ENCODE measurements around the gene EPN2. TPM values are rescaled to one million over a fixed set of nuclear protein-coding genes. Genes with fewer than 3 reads are reported as not detected.
"Not testable (repeated sequence)": the region's sequence is repeated elsewhere in the genome, so short reads cannot be mapped to it uniquely, and the experiment has no call there.

EPN2 gene
- 13.6 and 18.1 TPM in 2 replicates for total RNA-seq

DNA sequence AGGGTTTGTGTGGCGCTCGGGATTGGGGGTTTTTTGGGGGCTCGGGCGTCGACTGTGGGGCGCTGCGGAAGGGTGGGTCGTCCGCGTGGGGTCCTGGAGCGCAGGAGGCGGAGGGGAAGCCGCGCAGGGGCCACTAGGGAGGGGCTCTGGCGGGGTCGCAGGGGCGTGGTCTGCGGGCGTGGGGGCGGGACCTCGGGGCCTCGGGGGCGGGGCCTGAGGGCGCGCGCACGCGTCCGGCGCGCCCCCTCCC, at the start of gene EPN2:
Gene EPN2 (plus strand): TSS at position 228 of the 250 bp plus-strand sequence. CDS start 45,754 bp downstream, outside the sequence.
- Histone ChIP-seq H4K20me1 (ENCODE audit: insufficient read depth, low read length) (peaks cover 24% of the 10 kb centered on the region), H3K79me2 (ENCODE audit: insufficient read depth, low read length) (peaks cover 46% of the 10 kb centered on the region), H3K4me3 (ENCODE audit: insufficient read depth, low read length) (peak within 1 kb of the TSS; percentile 96), H3K27ac (ENCODE audit: low read depth, low read length) (peak within 1 kb of the TSS; percentile 77), H3K4me2 (ENCODE audit: insufficient read depth, low read length) (peak within 1 kb of the TSS; percentile 92), H2AFZ (ENCODE audit: low read length) (peak within 1 kb of the TSS; percentile 83)
- not testable (repeated sequence) for H3K9me3 ChIP-seq (ENCODE audit: low read depth, low read length); H3K4me1 ChIP-seq (ENCODE audit: insufficient read depth, low read length); H3K36me3 ChIP-seq (ENCODE audit: insufficient read depth, low read length); H3K27me3 ChIP-seq (ENCODE audit: insufficient read depth, low read length)
- DNase-seq (ENCODE audit: insufficient read length, low spot score, missing footprints): peak; percentile 83

GRCh38 chr17:19187883-19188869, 49.0 kb upstream of the EPN2 start:
- H3K4me3 ChIP-seq (ENCODE audit: insufficient read depth, low read length); H3K9me3 ChIP-seq (ENCODE audit: low read depth, low read length); H3K4me1 ChIP-seq (ENCODE audit: insufficient read depth, low read length); H2AFZ ChIP-seq (ENCODE audit: low read length); H3K79me2 ChIP-seq (ENCODE audit: insufficient read depth, low read length); H3K27me3 ChIP-seq (ENCODE audit: insufficient read depth, low read length); H3K36me3 ChIP-seq (ENCODE audit: insufficient read depth, low read length); H4K20me1 ChIP-seq (ENCODE audit: insufficient read depth, low read length); DNase-seq (ENCODE audit: insufficient read length, low spot score, missing footprints); H3K4me2 ChIP-seq (ENCODE audit: insufficient read depth, low read length); H3K27ac ChIP-seq (ENCODE audit: low read depth, low read length): not testable (repeated sequence)

DNA sequence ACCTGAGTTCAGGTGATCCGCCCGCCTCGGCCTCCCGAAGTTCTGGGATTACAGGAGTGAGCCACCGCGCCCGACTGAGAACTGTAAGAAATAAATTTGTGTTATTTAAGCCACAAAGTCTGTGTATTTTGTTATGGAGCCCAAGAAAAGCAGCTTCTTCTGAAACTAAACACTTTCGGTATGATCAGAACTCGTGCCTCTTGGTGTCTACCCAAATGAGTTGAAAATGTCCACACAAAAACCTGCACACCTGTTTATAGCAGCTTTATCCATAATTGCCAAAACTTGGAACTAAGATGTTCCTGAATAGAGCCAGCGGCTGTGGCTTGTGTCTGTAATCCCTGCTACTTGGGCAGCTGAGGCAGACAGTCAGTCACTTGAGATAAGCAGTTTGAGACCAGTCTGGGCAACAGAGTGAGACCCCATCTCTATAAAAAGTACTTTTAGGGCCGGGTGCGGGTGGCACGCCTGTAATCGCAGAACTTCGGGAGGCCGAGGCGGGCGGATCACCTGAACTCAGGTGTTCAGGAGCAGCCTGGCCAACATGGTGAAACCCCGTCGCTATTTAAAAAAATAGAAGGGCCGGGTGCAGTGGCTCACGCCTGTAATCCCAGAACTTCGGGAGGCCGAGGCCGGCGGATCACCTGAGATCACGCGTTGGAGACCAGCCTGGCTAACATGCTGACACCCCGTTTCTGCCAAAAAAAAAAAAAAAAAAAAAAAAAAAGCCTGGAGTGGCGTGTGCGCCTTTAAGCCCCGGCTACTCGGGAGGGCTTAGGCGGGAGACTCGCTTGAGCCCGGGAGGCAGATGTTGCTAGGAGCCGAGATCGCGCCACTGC, 48.1 kb upstream of the EPN2 start:
- DNase-seq (ENCODE audit: insufficient read length, low spot score, missing footprints); H3K9me3 ChIP-seq (ENCODE audit: low read depth, low read length); H3K27me3 ChIP-seq (ENCODE audit: insufficient read depth, low read length); H2AFZ ChIP-seq (ENCODE audit: low read length); H3K4me2 ChIP-seq (ENCODE audit: insufficient read depth, low read length); H3K36me3 ChIP-seq (ENCODE audit: insufficient read depth, low read length); H3K4me1 ChIP-seq (ENCODE audit: insufficient read depth, low read length); H3K79me2 ChIP-seq (ENCODE audit: insufficient read depth, low read length); H3K27ac ChIP-seq (ENCODE audit: low read depth, low read length); H4K20me1 ChIP-seq (ENCODE audit: insufficient read depth, low read length); H3K4me3 ChIP-seq (ENCODE audit: insufficient read depth, low read length): not testable (repeated sequence)

GRCh38 chr17:19189781-19190405, 47.3 kb upstream of the EPN2 start:
- not testable (repeated sequence) for H3K4me3 ChIP-seq (ENCODE audit: insufficient read depth, low read length); H3K9me3 ChIP-seq (ENCODE audit: low read depth, low read length); H3K36me3 ChIP-seq (ENCODE audit: insufficient read depth, low read length); H4K20me1 ChIP-seq (ENCODE audit: insufficient read depth, low read length); H3K4me1 ChIP-seq (ENCODE audit: insufficient read depth, low read length); H2AFZ ChIP-seq (ENCODE audit: low read length); H3K79me2 ChIP-seq (ENCODE audit: insufficient read depth, low read length); DNase-seq (ENCODE audit: insufficient read length, low spot score, missing footprints); H3K27ac ChIP-seq (ENCODE audit: low read depth, low read length); H3K27me3 ChIP-seq (ENCODE audit: insufficient read depth, low read length); H3K4me2 ChIP-seq (ENCODE audit: insufficient read depth, low read length)

DNA sequence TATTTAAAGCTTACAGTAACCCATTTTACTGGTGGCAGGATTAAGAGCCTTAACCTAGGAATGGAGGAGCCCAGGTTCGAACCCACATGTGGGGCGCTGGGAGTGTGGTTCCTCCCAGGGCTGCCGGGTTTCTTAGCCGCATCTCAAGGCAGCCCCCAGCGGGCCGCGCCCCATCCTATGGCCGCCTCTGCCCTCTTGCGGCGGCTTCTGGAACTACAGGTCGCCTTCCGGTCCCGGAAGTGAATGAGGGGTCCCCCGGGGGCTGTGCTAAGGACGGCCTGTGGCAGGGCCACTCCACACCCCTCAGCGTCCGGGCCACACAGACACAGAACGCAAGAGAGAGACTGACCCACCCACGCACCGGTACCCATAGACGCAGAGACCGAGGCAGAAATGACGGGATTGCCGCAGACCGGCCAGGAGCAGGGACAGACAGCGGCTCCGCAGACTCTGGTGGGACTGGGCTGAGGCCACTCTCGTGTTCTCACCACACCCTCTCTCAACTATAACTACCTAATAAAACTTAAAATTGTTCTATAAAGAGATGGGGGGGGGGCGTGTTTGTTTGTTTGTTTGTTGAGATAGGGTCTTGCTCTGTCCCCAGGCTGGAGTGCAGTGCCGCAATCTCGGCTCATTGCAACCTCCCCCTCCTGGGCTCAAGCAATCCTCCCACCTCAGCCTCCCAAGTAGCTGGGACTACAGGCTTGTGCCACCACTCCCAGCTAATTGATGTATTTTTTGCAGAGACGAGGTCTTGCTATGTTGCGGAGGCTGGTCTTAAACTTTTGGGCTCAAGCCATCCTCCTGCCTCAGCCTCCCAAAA, 40.6 kb upstream of the EPN2 start:
- not testable (repeated sequence) for H3K9me3 ChIP-seq (ENCODE audit: low read depth, low read length); H3K36me3 ChIP-seq (ENCODE audit: insufficient read depth, low read length); H3K27me3 ChIP-seq (ENCODE audit: insufficient read depth, low read length); H3K27ac ChIP-seq (ENCODE audit: low read depth, low read length); H3K4me1 ChIP-seq (ENCODE audit: insufficient read depth, low read length); H2AFZ ChIP-seq (ENCODE audit: low read length); DNase-seq (ENCODE audit: insufficient read length, low spot score, missing footprints); H4K20me1 ChIP-seq (ENCODE audit: insufficient read depth, low read length); H3K79me2 ChIP-seq (ENCODE audit: insufficient read depth, low read length); H3K4me2 ChIP-seq (ENCODE audit: insufficient read depth, low read length)
- peak overlapping the region; percentile 43 for H3K4me3 ChIP-seq (ENCODE audit: insufficient read depth, low read length)

DNA sequence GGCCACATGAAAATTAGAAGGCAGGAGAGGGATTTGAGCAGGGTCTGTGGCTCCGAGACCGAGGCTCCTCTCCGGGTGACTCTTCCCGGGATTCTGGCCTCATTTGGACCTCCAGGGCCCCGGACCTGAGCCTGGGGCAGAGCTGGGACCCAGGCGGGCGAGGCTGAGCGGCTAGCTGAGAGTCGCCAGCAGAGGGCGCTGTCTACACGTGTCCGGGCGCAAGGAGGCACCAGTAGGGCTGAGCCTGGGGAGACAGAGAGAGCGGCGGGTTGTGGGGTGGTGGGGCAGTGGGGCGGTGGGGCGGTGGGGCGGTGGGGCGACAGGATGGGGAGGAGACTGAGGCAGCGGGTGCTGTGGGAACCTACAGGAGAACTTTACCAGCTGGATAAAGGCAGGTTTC, 34.7 kb upstream of the EPN2 start:
- DNase-seq (ENCODE audit: insufficient read length, low spot score, missing footprints); H3K36me3 ChIP-seq (ENCODE audit: insufficient read depth, low read length); H3K4me3 ChIP-seq (ENCODE audit: insufficient read depth, low read length); H3K9me3 ChIP-seq (ENCODE audit: low read depth, low read length); H3K27me3 ChIP-seq (ENCODE audit: insufficient read depth, low read length); H3K4me2 ChIP-seq (ENCODE audit: insufficient read depth, low read length); H3K4me1 ChIP-seq (ENCODE audit: insufficient read depth, low read length); H2AFZ ChIP-seq (ENCODE audit: low read length); H3K79me2 ChIP-seq (ENCODE audit: insufficient read depth, low read length); H3K27ac ChIP-seq (ENCODE audit: low read depth, low read length); H4K20me1 ChIP-seq (ENCODE audit: insufficient read depth, low read length): not testable (repeated sequence)

DNA sequence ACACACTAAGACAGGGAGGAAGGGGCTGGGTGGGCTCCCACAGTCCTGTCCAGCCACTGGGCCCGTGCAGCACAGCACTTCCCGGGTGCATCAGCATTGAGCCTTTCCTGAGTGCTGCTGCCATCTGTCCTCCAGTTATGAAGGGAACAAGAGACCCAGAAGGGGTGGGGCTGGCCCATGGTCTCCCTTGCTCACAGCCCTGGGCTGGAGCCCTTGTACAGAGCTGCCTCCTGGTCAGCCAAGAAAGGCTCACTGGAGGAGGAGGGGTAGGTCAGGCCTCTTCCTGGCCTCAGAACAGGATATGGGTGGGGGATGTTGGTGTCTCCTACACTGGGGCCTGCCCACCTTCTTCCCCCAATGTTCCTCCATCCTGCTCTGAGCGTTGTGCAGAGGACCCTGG, 33.7 kb upstream of the EPN2 start:
- not testable (repeated sequence) for H3K4me3 ChIP-seq (ENCODE audit: insufficient read depth, low read length); H3K27ac ChIP-seq (ENCODE audit: low read depth, low read length); H3K4me2 ChIP-seq (ENCODE audit: insufficient read depth, low read length); DNase-seq (ENCODE audit: insufficient read length, low spot score, missing footprints); H3K4me1 ChIP-seq (ENCODE audit: insufficient read depth, low read length); H3K79me2 ChIP-seq (ENCODE audit: insufficient read depth, low read length); H3K27me3 ChIP-seq (ENCODE audit: insufficient read depth, low read length); H3K9me3 ChIP-seq (ENCODE audit: low read depth, low read length); H4K20me1 ChIP-seq (ENCODE audit: insufficient read depth, low read length); H2AFZ ChIP-seq (ENCODE audit: low read length); H3K36me3 ChIP-seq (ENCODE audit: insufficient read depth, low read length)

Data from osteoblast (primary cell).